GM18861 (cell line): ENCODE measurements around the gene TNFRSF21.
"Not testable (repeated sequence)": the region's sequence is repeated elsewhere in the genome, so short reads cannot be mapped to it uniquely, and the experiment has no call there.

ENCODE experiments used
- ATAC-seq: cut with Tn5 transposase; IDR thresholded peaks from one replicate; pipeline ENCODE4 v1.9.1; 2021; ENCODE audit not compliant: unreplicated experiment

The TNFRSF21 gene

GRCh38 chr6:47323321-47323720 is 13.6 kb upstream of the TNFRSF21 start:
- no peak for ATAC-seq

GRCh38 chr6:47321577-47321976 is 11.9 kb upstream of the TNFRSF21 start:
- ATAC-seq: no peak

GRCh38 chr6:47319867-47320266 is 10.2 kb upstream of the TNFRSF21 start:
- ATAC-seq: no peak

- ATAC-seq: no peak
Measured at GRCh38 chr6:47319382-47319781, 9.7 kb upstream of the TNFRSF21 start.

GRCh38 chr6:47318236-47318989 is 8.7 kb upstream of the TNFRSF21 start:
- ATAC-seq: no peak

GRCh38 chr6:47315181-47315580 is 5.5 kb upstream of the TNFRSF21 start:
- not testable (repeated sequence) for ATAC-seq

DNA sequence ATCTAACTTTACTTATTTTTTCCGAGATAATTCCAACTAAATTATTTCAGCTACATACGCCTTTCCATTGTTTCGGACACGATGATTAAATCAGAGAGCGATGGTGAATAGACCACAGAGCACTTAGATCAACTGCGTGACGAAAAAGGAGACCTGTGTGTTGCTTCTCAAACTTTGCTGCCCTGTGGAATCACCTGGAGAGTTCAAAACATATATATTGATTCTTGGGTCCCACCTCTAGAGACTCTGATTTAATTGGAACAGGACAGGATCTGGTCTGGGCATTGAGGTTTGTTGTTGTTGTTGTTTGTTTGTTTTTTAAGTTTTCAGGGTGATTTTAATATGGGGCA is 401 bp upstream of the TNFRSF21 start:
- ATAC-seq: no peak

- ATAC-seq: no peak
Measured at GRCh38 chr6:47308552-47309290, 984 bp downstream of the TNFRSF21 start.

DNA sequence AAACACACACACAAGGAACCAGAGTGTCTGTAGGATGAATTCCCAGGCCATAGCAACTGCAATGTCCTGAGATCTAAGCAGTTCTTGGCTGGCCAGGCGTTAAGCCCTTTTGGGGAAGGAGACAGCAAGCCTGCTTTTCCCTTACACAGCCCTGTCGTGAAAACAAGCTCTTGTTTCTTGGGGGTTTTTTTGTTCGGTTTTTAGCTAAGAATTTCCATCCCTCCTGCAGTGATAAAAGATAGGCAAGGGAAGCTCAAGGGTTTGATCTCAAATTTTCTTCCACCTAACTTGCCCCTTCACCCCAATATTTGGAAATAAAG is 1.5 kb downstream of the TNFRSF21 start:
- ATAC-seq: no peak

DNA sequence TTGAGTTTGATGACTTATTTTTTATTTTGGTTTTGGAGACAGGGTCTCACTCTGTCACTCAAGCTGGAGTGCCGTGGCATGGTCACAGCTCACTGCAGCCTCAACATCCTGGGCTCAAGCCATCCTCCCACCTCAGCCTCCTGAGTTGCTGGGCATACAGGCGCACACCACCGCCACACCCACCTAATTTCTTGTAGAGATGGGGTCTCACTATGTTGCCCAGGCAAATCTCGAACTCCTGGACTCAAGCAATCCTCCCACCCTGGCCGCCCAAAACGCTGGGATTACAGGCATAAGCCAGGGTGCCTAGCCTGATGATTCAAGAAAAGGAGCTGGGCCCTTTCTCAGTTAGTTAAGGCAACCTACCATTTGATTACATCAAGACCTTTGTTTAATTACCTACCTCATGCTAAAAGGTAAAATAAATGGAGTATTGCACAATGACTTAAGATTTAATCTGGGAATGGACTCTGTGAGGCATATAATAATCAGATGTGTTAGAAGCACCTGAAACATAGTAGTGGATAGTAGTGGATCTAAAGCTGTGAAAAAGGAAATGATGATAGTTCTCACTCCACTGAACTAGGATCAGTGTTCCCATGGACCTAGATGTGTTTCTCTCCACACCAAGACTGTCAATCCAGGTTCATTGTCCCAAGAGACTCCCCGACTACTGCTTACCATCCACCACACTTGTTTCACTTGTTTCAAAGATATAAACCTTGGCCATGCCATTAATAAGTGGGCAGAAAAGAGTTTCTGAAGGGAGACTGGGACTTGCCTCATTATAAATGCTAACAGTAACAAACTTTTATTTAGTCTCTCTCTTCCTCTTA is 2.1 kb downstream of the TNFRSF21 start:
- no peak for ATAC-seq

DNA sequence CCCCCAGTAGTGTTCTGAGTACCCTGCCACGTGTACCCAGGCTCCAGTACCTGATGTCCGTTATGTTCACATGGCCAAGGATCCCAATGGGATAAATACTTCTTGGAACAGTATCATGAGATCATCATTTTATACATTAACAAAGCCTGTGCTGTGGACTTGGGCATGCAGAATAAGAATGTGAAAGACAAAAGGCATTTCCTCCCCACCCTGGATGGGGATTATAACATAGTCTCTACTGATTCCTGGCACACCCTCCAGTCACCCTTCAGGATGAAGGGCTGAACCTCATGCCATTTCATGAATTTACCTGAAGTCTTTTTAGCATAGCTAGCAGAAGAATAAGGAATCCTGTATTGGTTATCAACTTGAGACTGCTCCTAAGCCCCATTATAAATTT is 2.8 kb downstream of the TNFRSF21 start:
- no peak for ATAC-seq

DNA sequence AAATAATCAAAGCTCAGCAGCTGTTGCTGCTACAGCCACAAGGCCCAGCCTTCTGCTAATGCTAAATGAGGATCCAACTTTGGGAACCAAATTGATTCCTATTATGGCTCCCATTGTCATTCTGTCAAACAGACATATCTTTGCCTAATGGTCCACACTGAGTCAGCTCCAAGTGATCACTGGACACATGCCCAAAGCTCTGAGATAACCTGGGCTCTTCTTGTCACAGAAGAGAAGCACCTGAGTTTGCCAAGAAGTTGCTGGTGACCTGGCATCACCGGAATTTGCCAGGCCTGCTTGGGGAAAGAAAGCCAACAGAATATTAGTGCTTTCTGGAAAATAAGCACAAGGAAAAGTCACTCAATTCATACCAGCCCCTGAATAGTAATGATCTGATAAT is 5.8 kb downstream of the TNFRSF21 start:
- ATAC-seq: no peak

DNA sequence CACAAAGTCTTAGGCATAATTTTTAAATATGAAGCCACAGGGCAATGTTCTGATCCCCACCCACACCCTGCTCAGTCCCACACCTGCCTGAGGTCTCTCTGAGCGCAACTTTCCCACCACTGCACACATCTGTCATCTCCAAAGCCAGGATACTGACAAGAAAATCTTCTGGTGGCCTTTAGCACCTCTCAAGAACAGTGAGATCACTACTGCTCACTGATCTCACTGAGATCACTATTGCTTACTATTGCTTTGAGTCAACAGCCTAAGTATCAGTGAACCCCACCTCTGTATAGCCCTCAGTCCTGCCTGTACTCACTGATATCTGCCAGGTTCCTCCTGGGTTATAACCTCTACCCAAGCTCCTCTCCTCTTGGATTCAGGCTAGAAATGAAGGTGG is 6.4 kb downstream of the TNFRSF21 start:
- peak; percentile 62 for ATAC-seq

GRCh38 chr6:47302043-47302442 is 7.7 kb downstream of the TNFRSF21 start:
- ATAC-seq: peak; percentile 73

DNA sequence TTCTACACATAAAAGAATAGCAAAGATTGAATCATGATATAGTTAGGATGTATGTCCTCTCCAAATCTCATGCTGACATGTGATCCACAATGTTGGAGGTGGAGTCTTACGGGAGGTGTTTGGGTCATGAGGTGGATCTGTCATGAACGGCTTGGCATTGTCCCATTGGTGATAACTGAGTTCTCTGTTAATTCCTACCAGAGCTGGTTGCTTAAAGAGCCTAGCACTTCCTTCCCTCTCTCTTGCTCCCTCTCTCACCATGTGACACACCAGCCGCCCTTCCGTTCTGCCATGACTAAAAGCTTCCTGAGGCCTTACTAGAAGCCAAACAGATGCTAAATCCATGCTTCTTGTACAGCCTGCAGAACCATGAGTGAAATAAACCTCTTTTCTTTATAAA is 8.3 kb downstream of the TNFRSF21 start:
- ATAC-seq: no peak

- ATAC-seq: no peak
Measured at GRCh38 chr6:47300417-47300816, 9.3 kb downstream of the TNFRSF21 start.

GRCh38 chr6:47299965-47300364 is 9.7 kb downstream of the TNFRSF21 start:
- no peak for ATAC-seq

DNA sequence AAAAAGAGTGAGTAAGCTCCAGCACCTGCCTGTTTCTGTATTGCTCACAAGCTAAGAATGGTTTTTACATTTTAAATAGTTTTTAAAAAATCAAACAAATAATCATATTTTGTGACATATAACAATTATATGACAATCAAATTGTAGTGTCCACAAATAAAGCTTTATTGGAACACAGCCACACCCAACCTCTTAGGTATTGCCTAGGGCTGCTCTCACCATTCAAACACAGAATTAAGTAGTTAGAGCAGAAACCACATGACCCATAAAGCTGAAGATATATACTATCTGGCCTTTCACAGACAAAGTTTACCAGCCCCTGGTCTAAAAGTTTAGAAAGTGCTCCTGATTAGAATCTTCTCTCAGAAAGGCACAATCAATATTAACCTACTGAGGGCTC is 11.2 kb downstream of the TNFRSF21 start:
- ATAC-seq: no peak

GRCh38 chr6:47294990-47295389 is 14.7 kb downstream of the TNFRSF21 start:
- ATAC-seq: no peak

DNA sequence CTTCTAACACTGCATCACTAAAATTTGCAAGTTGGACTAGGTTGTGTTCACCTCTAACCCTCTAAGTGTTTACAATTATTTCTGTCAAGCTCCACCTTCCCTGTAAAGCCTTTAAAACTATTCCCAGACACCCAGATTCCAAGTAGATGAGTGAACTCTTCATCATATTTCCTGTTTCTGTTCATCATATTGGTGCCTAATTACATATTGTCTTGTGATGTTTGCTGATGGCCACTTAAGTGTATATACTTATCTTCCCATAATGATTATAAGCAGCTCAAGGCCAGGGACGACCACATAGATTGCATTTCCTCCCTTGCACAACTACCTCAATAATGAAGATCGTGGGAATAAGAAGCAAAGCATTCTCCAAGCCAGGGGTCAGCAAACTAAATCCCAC is 16.8 kb downstream of the TNFRSF21 start:
- no peak for ATAC-seq

- ATAC-seq: no peak
Measured at GRCh38 chr6:47292027-47292426, 17.7 kb downstream of the TNFRSF21 start.
